Stimulated activated CD8-positive, alpha-beta memory T cell treated with anti-CD3 and anti-CD28 coated beads, Interleukin-4, amount 100 ng/mL, for 4 hours (primary cell): ENCODE measurements around the gene FASTK.

Experiments used
- DNase-seq, 2 donors: peaks; one replicate each; pipeline ENCODE4 v3.0.0-alpha.2; 2020; ENCODE audit warnings: low read depth in 2 of 2, low spot score in 1 of 2

The FASTK gene

GRCh38 chr7:151083071-151083823, 2.6 kb upstream of the FASTK start, which contains the start of gene TMUB1:
TMUB1 (minus strand) TSS chr7:151083493; CDS start chr7:151082563, 930 bp downstream.
- peak; percentile 63 to 78 for DNase-seq

- DNase-seq = no peak
These were observed 1.8 kb upstream of the FASTK start for GRCh38 chr7:151082141-151083070.

- no peak for DNase-seq
These were observed 827 bp upstream of the FASTK start for GRCh38 chr7:151081170-151082101.

GRCh38 chr7:151080067-151080521, 515 bp downstream of the FASTK start:
- no peak for DNase-seq

- no peak for DNase-seq
These were observed 1.3 kb downstream of the FASTK start for GRCh38 chr7:151079199-151079910.

GRCh38 chr7:151078233-151079040, 2.2 kb downstream of the FASTK start:
- no peak for DNase-seq

- DNase-seq = no peak
These were observed 2.8 kb downstream of the FASTK start for GRCh38 chr7:151077705-151078232.

- DNase-seq = no peak
These were observed 3.5 kb downstream of the FASTK start for GRCh38 chr7:151076863-151077704.

- DNase-seq = no peak
These were observed 4.6 kb downstream of the FASTK start for GRCh38 chr7:151075978-151076426.

- DNase-seq = no peak
These were observed 5.0 kb downstream of the FASTK start for GRCh38 chr7:151075662-151075971.

- DNase-seq = no peak
These were observed 5.6 kb downstream of the FASTK start for GRCh38 chr7:151074817-151075661.

- DNase-seq = no peak
These were observed 6.6 kb downstream of the FASTK start for GRCh38 chr7:151073990-151074389.

- DNase-seq = no peak
These were observed 9.4 kb downstream of the FASTK start for GRCh38 chr7:151071032-151071866.

- DNase-seq = no peak
These were observed 10.0 kb downstream of the FASTK start for GRCh38 chr7:151070574-151070960.

GRCh38 chr7:151069841-151070573, 10.6 kb downstream of the FASTK start:
- DNase-seq = no peak
